H1 (cell line): ENCODE results near the gene MEI1. TPM values are rescaled to one million over a fixed set of nuclear protein-coding genes. Genes with fewer than 3 reads are reported as not detected.

ENCODE experiments used
- CTCF ChIA-PET: fragments of 300-600 bp; sonication (Branson Sonifier 250); formaldehyde crosslinking; loops from one replicate; lab custom pipeline; 2021; ENCODE audit not compliant: partially characterized antibody; lab: Charles Lee
- POLR2A ChIA-PET: fragments of 300-600 bp; sonication (Branson Sonifier 250); formaldehyde crosslinking; loops from one replicate; lab custom pipeline; 2021; ENCODE audit warnings: inconsistent platforms; ENCODE audit not compliant: partially characterized antibody; lab: Charles Lee
- DNase-seq, 2 experiments: peaks; one replicate each; pipeline versions ENCODE4 v3.0.0 to v3.0.0-alpha.2; 2010 to 2022; ENCODE audit warnings: low spot score in 2 of 2, low read depth in 1 of 2, mixed read lengths in 1 of 2
- FAIRE-seq: peaks from 2 replicates; lab custom pipeline; 2011; peaks lifted over from hg19 to GRCh38; lab: Jason Lieb, UNC
- H2AFZ ChIP-seq: 2 replicates; pipeline ENCODE4 v1.8.1; 2012; ENCODE audit warnings: low read length, inconsistent platforms
- H2AK5ac ChIP-seq: 2 replicates; pipeline ENCODE4 v1.6.1; 2013; ENCODE audit warnings: low read depth, low read length
- H2BK120ac ChIP-seq: replicated peaks from 2 replicates; pipeline ENCODE3; 2013; ENCODE audit warnings: low read depth, low read length, inconsistent platforms
- H2BK12ac ChIP-seq: 2 replicates; pipeline ENCODE4 v1.6.1; 2013; ENCODE audit warnings: low read depth, low read length
- H2BK15ac ChIP-seq: 2 replicates; pipeline ENCODE4 v1.6.1; 2013; ENCODE audit warnings: low read length
- H2BK20ac ChIP-seq: 2 replicates; pipeline ENCODE4 v1.6.1; 2013; ENCODE audit warnings: low read length
- H2BK5ac ChIP-seq: 2 replicates; pipeline ENCODE4 v1.6.1; 2013; ENCODE audit warnings: low read depth, low read length
- H3K14ac ChIP-seq: 2 replicates; pipeline ENCODE4 v1.6.1; 2013; ENCODE audit warnings: inconsistent platforms; ENCODE audit not compliant: insufficient read length
- H3K18ac ChIP-seq: 2 replicates; pipeline ENCODE4 v1.6.1; 2013; ENCODE audit warnings: low read length; ENCODE audit errors: extremely low read depth
- H3K23ac ChIP-seq: 2 replicates; pipeline ENCODE4 v1.6.1; 2013; ENCODE audit warnings: inconsistent platforms; ENCODE audit not compliant: insufficient read length
- H3K23me2 ChIP-seq: 2 replicates; pipeline ENCODE4 v1.6.1; 2013; ENCODE audit warnings: low read depth, low read length
- H3K27ac ChIP-seq: 2 replicates; pipeline ENCODE4 v1.6.1; 2011; ENCODE audit warnings: low read depth, low read length, inconsistent platforms
- H3K27me3 ChIP-seq, 4 experiments: replicated peaks in 1 of 4; 1 replicate in 1 of 4; 2 replicates in 3 of 4; pipeline versions ENCODE4 v1.6.1 to v1.8.1; 2011 to 2013; ENCODE audit warnings: low read length in 3 of 4, mild to moderate bottlenecking in 3 of 4, inconsistent platforms in 2 of 4, mixed read lengths in 2 of 4, moderate library complexity in 1 of 4; ENCODE audit not compliant: control insufficient read depth in 3 of 4, insufficient read depth in 3 of 4; ENCODE audit errors: extremely low read depth in 1 of 4
- H3K36me3 ChIP-seq, 4 experiments: 2 replicates each; pipeline versions ENCODE4 v1.6.1 to v1.8.1; 2011 to 2013; ENCODE audit warnings: mild to moderate bottlenecking in 4 of 4, low read length in 3 of 4, moderate library complexity in 2 of 4, control low read depth in 1 of 4, inconsistent platforms in 1 of 4; ENCODE audit not compliant: insufficient read depth in 4 of 4, control insufficient read depth in 2 of 4
- H3K4ac ChIP-seq: replicated peaks from 2 replicates; pipeline ENCODE3; 2013; ENCODE audit warnings: low read length, low read depth, mixed read lengths, inconsistent platforms; ENCODE audit not compliant: insufficient read length
- H3K4me1 ChIP-seq, 4 experiments: replicated peaks in 1 of 4; 1 replicate in 1 of 4; 2 replicates in 3 of 4; pipeline versions ENCODE4 v1.6.1 to v1.8.1; 2011 to 2013; ENCODE audit warnings: low read length in 3 of 4, inconsistent platforms in 2 of 4, mixed read lengths in 1 of 4; ENCODE audit not compliant: insufficient read depth in 4 of 4, control insufficient read depth in 3 of 4
- H3K4me2 ChIP-seq, 2 experiments: 2 replicates each; pipeline versions ENCODE4 v1.6.1 to v1.8.1; 2011 to 2013; ENCODE audit warnings: low read depth in 2 of 2, low read length in 2 of 2, control low read depth in 1 of 2, inconsistent platforms in 1 of 2, mild to moderate bottlenecking in 1 of 2; ENCODE audit not compliant: insufficient read depth in 1 of 2
- H3K4me3 ChIP-seq, 4 experiments: fragments of 200-600, 300-600 bp in 1 of 4; sonication (generic), shearing (Covaris generic), sonication (Bioruptor Twin) in 1 of 4; 2 replicates each; pipeline versions ENCODE4 v1.5.1 to v1.8.1; 2011 to 2016; ENCODE audit warnings: low read length in 4 of 4, low read depth in 3 of 4, control low read depth in 2 of 4, inconsistent platforms in 2 of 4, mild to moderate bottlenecking in 2 of 4, mixed read lengths in 1 of 4, moderate library complexity in 1 of 4; ENCODE audit not compliant: insufficient read depth in 2 of 4; ENCODE audit errors: extremely low read depth in 1 of 4
- H3K56ac ChIP-seq: replicated peaks from 2 replicates; pipeline ENCODE3; 2013; ENCODE audit warnings: low read depth, mild to moderate bottlenecking, mixed read lengths, low read length, inconsistent platforms; ENCODE audit not compliant: insufficient read length
- H3K79me1 ChIP-seq: 2 replicates; pipeline ENCODE4 v1.6.1; 2013; ENCODE audit warnings: low read depth, low read length, control low read depth
- H3K79me2 ChIP-seq, 2 experiments: 2 replicates each; pipeline versions ENCODE4 v1.6.1 to v1.8.1; 2012 to 2013; ENCODE audit warnings: low read length in 2 of 2, mild to moderate bottlenecking in 2 of 2, inconsistent platforms in 1 of 2; ENCODE audit not compliant: insufficient read depth in 2 of 2, control insufficient read depth in 1 of 2
- H3K9ac ChIP-seq, 4 experiments: replicated peaks in 1 of 4; 1 replicate in 1 of 4; 2 replicates in 3 of 4; pipeline versions ENCODE4 v1.6.1 to v1.8.1; 2011 to 2013; ENCODE audit warnings: low read depth in 3 of 4, low read length in 3 of 4, control low read depth in 2 of 4, mild to moderate bottlenecking in 2 of 4, moderate library complexity in 2 of 4, inconsistent platforms in 1 of 4; ENCODE audit errors: extremely low read depth in 1 of 4
- H3K9me3 ChIP-seq, 2 experiments: 2 replicates each; pipeline versions ENCODE4 v1.6.1 to v1.8.1; 2012 to 2013; ENCODE audit warnings: mild to moderate bottlenecking in 2 of 2, moderate library complexity in 2 of 2, control low read depth in 1 of 2, inconsistent platforms in 1 of 2, low read depth in 1 of 2, low read length in 1 of 2, mixed read lengths in 1 of 2; ENCODE audit not compliant: insufficient read depth in 2 of 2
- H4K20me1 ChIP-seq, 2 experiments: replicated peaks in 1 of 2; 2 replicates each; pipeline versions ENCODE3 to v1.8.1; 2011 to 2013; ENCODE audit warnings: inconsistent platforms in 2 of 2, low read length in 2 of 2, mild to moderate bottlenecking in 1 of 2; ENCODE audit not compliant: insufficient read depth in 2 of 2, control insufficient read depth in 1 of 2
- H4K5ac ChIP-seq: 2 replicates; pipeline ENCODE4 v1.6.1; 2013; ENCODE audit warnings: low read length, low read depth, mixed read lengths, inconsistent platforms; ENCODE audit not compliant: insufficient read length
- H4K8ac ChIP-seq: 2 replicates; pipeline ENCODE4 v1.8.0; 2013; ENCODE audit warnings: mild to moderate bottlenecking, moderate library complexity, low read length, inconsistent platforms; ENCODE audit not compliant: insufficient read depth; ENCODE audit errors: extremely low read depth
- H4K91ac ChIP-seq: replicated peaks from 2 replicates; pipeline ENCODE3; 2013; ENCODE audit warnings: low read length, mixed read lengths, inconsistent platforms; ENCODE audit not compliant: insufficient read length
- CBX8 ChIP-seq: fragments of 300-800, 300-1000 bp; sonication (generic); IDR thresholded peaks from 2 replicates; pipeline ENCODE4 v1.7.1; 2016; ENCODE audit warnings: low read depth, low read length, borderline replicate concordance
- CEBPB ChIP-seq: IDR thresholded peaks from 2 replicates; pipeline ENCODE4 v1.6.1; 2012; ENCODE audit warnings: low read depth, low read length
- CHD1 ChIP-seq: IDR thresholded peaks from 2 replicates; pipeline ENCODE4 v1.6.1; 2012; ENCODE audit warnings: low read depth, low read length, improper control_type of control experiment
- EP300 ChIP-seq, 2 experiments: IDR thresholded peaks; 1 replicate in 1 of 2; 2 replicates in 1 of 2; pipeline ENCODE4 v1.6.1; 2011 to 2012; ENCODE audit warnings: low read depth in 2 of 2, low read length in 2 of 2, mild to moderate bottlenecking in 2 of 2, borderline replicate concordance in 1 of 2, inconsistent platforms in 1 of 2, moderate library complexity in 1 of 2
- NANOG ChIP-seq: IDR thresholded peaks from 2 replicates; pipeline ENCODE4 v1.6.1; 2011; ENCODE audit warnings: low read length, low read depth, mild to moderate bottlenecking, inconsistent platforms; ENCODE audit not compliant: insufficient read depth, poor library complexity, severe bottlenecking
- POLR2AphosphoS5 ChIP-seq: IDR thresholded peaks from 2 replicates; pipeline ENCODE4 v1.6.1; 2011; ENCODE audit warnings: low read depth, low read length
- RAD21 ChIP-seq, 2 experiments: IDR thresholded peaks in 1 of 2; conservative IDR thresholded peaks in 1 of 2; 2 replicates each; pipeline ENCODE4 v1.6.1; 2011; ENCODE audit warnings: low read depth in 2 of 2, low read length in 2 of 2, improper control_type of control experiment in 1 of 2, inconsistent platforms in 1 of 2, mild to moderate bottlenecking in 1 of 2, moderate library complexity in 1 of 2
- SAP30 ChIP-seq: fragments of 300-600 bp; sonication (generic); IDR thresholded peaks from 2 replicates; pipeline ENCODE4 v1.7.1; 2012; ENCODE audit warnings: low read length, moderate library complexity, mild to moderate bottlenecking, inconsistent platforms; ENCODE audit not compliant: insufficient read depth, insufficient replicate concordance
- TBP ChIP-seq: IDR thresholded peaks from 2 replicates; pipeline ENCODE4 v1.6.1; 2011; ENCODE audit warnings: low read depth, low read length, improper control_type of control experiment
- WGBS, 2 experiments: shearing (Covaris generic) in 1 of 2; methylation state at CpG; one replicate each; pipeline versions ENCODE4 v1.1.6 to v1.1.7; 2013 to 2015; ENCODE audit warnings: low lambda C conversion rate in 2 of 2, mixed read lengths in 2 of 2, inconsistent platforms in 1 of 2, low coverage in 1 of 2, missing lambda C conversion rate in 1 of 2; ENCODE audit not compliant: insufficient replicate concordance in 2 of 2, insufficient coverage in 1 of 2, insufficient read length in 1 of 2; ENCODE audit errors: extremely low coverage in 1 of 2, missing lambda C conversion rate in 1 of 2; 5-methylcytosine and 5-hydroxymethylcytosine counted together
- polyA plus RNA-seq, 7 experiments: library from polyadenylated mRNA; depleted of rRNA in 3 of 7; stranded (reverse) in 5 of 7; unstranded in 2 of 7; fragments of >200 nt in 5 of 7; fragments of 200-250 nt in 2 of 7; gene quantifications; 1 replicate in 5 of 7; 2 replicates in 1 of 7; 4 replicates in 1 of 7; pipeline versions ENCODE4 v1.2.1 to v1.2.3, GENCODE V29; 2011 to 2013; ENCODE audit warnings: missing spikeins in 2 of 7, mixed read lengths in 2 of 7
- total RNA-seq: library from RNA; stranded (reverse); fragmentation: NEBNext Ultra II Directional; extraction: Animal tissue kit (Norgen Biotek cat#: 25700); gene quantifications from 2 replicates; pipeline ENCODE4 v1.2.1, GENCODE V29; 2021

Gene MEI1
- total and polyA plus RNA-seq, 2 of the 8 experiments (the other 6 are each of a cell fraction or from before 2014, with no cell fraction given) = 0.27 to 0.54 TPM

DNA sequence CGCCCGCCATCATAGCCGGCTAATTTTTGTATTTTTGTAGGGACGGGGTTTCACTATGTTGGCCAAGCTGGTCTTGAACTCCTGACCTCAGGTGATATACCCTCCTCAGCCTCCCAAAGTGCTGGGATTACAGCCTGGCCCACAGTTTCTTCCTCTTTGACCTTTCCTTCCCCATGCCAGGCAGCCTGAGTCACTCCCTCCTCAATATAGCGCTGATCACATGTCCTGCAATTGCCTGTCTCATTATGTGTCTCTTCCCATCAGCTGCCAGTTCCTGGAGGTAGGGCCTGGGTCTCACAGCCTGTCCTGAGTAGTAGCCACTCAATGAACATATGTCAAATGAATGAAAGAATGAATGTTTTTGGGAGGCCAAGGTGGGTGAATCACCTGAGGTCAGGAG lies 58.2 kb downstream of the MEI1 start:
- TF ChIP-seq POLR2AphosphoS5 (no peak), CBX8 (no peak), TBP (no peak), NANOG (no peak), CEBPB (no peak), RAD21 (IDR thresholded peaks at IDR 0.05 in 1 of 2, conservative IDR thresholded peaks at IDR 0.05 in 1 of 2; ENCODE audit: low read depth in 2 of 2, low read length in 2 of 2) (no peak), SAP30 (no peak), CHD1 (no peak), EP300 (IDR thresholded peaks at IDR 0.05; ENCODE audit: borderline replicate concordance in 1 of 2, low read depth in 2 of 2, low read length in 2 of 2) (no peak)
- TF ChIP-seq, all 59 proteins: peak for 0
- Histone ChIP-seq H2BK120ac (no peak overlapping the region), H3K4me1 (peaks cover 0 to 7% (median 4%) of the 10 kb centered on the region in 4 experiments; a peak in 5 of 7 replicates), H3K4me3 (no peak overlapping the region), H3K27ac (no peak overlapping the region), H4K5ac (no peak overlapping the region), H2AK5ac (no peak overlapping the region), H3K79me2 (no peaks in the 10 kb centered on the region), H3K9me3 (no peaks in the 10 kb centered on the region), H2BK12ac (no peak overlapping the region), H4K20me1 (no peaks in the 10 kb centered on the region), H3K14ac (no peak overlapping the region), H3K18ac (no peak overlapping the region), H3K4me2 (no peak overlapping the region), H2BK20ac (no peak overlapping the region), H2BK15ac (no peak overlapping the region), H2AFZ (no peak overlapping the region), H4K91ac (no peak overlapping the region), H3K36me3 (no peaks in the 10 kb centered on the region), H3K9ac (no peak overlapping the region), H4K8ac (no peak overlapping the region), H3K27me3 (no peaks in the 10 kb centered on the region; a peak in 1 of 7 replicates), H3K23me2 (no peaks in the 10 kb centered on the region), H3K79me1 (no peaks in the 10 kb centered on the region), H2BK5ac (no peak overlapping the region), H3K23ac (no peak overlapping the region), H3K4ac (no peak overlapping the region), H3K56ac (no peak overlapping the region)
- DNase-seq = no peak
- ChIA-PET CTCF (interaction anchor here (0.9 to 5.1 kb wide), 6 partner anchors 9 to 102 kb away, joined by 3 to 26 read pairs (median 4); partner anchors contain the start of gene CCDC134), POLR2A (no interaction called here)
- FAIRE-seq = no peak
- WGBS, 2 experiments = 93% methylated on average over 5 of the region's 5 CpGs; no CpG with 5 or more reads in 1 of the 2 experiments
